Hepatocyte (in vitro differentiated cells): Measurements from ENCODE around the gene SRRM2. TPM values are rescaled to one million over a fixed set of nuclear protein-coding genes. Genes with fewer than 3 reads are reported as not detected.
"Not testable (repeated sequence)": the region's sequence is repeated elsewhere in the genome, so short reads cannot be mapped to it uniquely, and the experiment has no call there.

Experiments
- DNase-seq: peaks from one replicate; pipeline ENCODE4 v3.0.0-alpha.2; 2016; ENCODE audit warnings: low spot score
- H2AFZ ChIP-seq: fragments of 200-600 bp; sonication (generic); 2 replicates; pipeline ENCODE4 v1.6.0; 2016; ENCODE audit warnings: antibody characterized with exemption, mild to moderate bottlenecking
- H3K27ac ChIP-seq: fragments of 200-600 bp; sonication (generic); 2 replicates; pipeline ENCODE4 v1.5.1; 2016; ENCODE audit warnings: mild to moderate bottlenecking
- H3K27me3 ChIP-seq: fragments of 200-600 bp; sonication (generic); 2 replicates; pipeline ENCODE4 v1.6.1; 2016
- H3K36me3 ChIP-seq: fragments of 200-600 bp; sonication (generic); replicated peaks from 2 replicates; pipeline ENCODE4 v1.5.1; 2016; ENCODE audit warnings: low read depth; ENCODE audit not compliant: insufficient read depth
- H3K4me1 ChIP-seq: fragments of 200-600 bp; sonication (generic); 2 replicates; pipeline ENCODE4 v1.5.1; 2016; ENCODE audit warnings: mild to moderate bottlenecking, moderate library complexity; ENCODE audit not compliant: insufficient read depth
- H3K4me2 ChIP-seq: fragments of 200-600 bp; sonication (generic); 2 replicates; pipeline ENCODE4 v1.6.0; 2016
- H3K4me3 ChIP-seq: fragments of 200-600 bp; sonication (generic); 2 replicates; pipeline ENCODE4 v1.5.1; 2016; ENCODE audit warnings: mild to moderate bottlenecking
- H3K79me2 ChIP-seq: fragments of 200-600 bp; sonication (generic); 2 replicates; pipeline ENCODE4 v1.6.0; 2017; ENCODE audit warnings: mild to moderate bottlenecking
- H3K9me2 ChIP-seq: fragments of 200-600 bp; sonication (generic); replicated peaks from 2 replicates; pipeline ENCODE4 v1.6.0; 2017; ENCODE audit warnings: mild to moderate bottlenecking; ENCODE audit not compliant: insufficient read depth
- H3K9me3 ChIP-seq: fragments of 200-600 bp; sonication (generic); 2 replicates; pipeline ENCODE4 v1.5.1; 2016; ENCODE audit warnings: low read depth, mild to moderate bottlenecking
- H4K20me1 ChIP-seq: fragments of 200-600 bp; sonication (generic); 2 replicates; pipeline ENCODE4 v1.6.0; 2016; ENCODE audit warnings: mild to moderate bottlenecking; ENCODE audit not compliant: insufficient read depth, poor library complexity, severe bottlenecking
- EZH2 ChIP-seq: fragments of 200-600 bp; sonication (generic); IDR thresholded peaks from 2 replicates; pipeline ENCODE4 v1.6.1; 2016; ENCODE audit warnings: antibody characterized with exemption, mild to moderate bottlenecking, borderline replicate concordance
- EZH2phosphoT487 ChIP-seq: fragments of 200-600 bp; sonication (generic); IDR thresholded peaks from one replicate; pipeline ENCODE4 v1.6.1; 2018; ENCODE audit warnings: antibody characterized with exemption, mild to moderate bottlenecking, low read depth, moderate library complexity; ENCODE audit not compliant: unreplicated experiment, severe bottlenecking
- WGBS: methylation state at CpG from one replicate; pipeline ENCODE4 v1.1.6; 2016; ENCODE audit warnings: low lambda C conversion rate; ENCODE audit errors: missing lambda C conversion rate; 5-methylcytosine and 5-hydroxymethylcytosine counted together
- polyA plus RNA-seq: library from polyadenylated mRNA; unstranded; fragments of >200 nt; fragmentation: Nextera tagmentation; extraction: Ambion mirVana; gene quantifications from 2 replicates; pipeline ENCODE4 v1.2.1, GENCODE V29; 2016
- total RNA-seq: library from RNA; depleted of rRNA; stranded (reverse); fragments of >200 nt; gene quantifications from 2 replicates; pipeline ENCODE4 v1.2.3, GENCODE V29; 2014
- TF ChIP-seq, protein P1 (sequence below): fragments of 200-600 bp; sonication (generic); IDR thresholded peaks from 2 replicates; pipeline ENCODE4 v1.5.1; 2016; ENCODE audit warnings: antibody characterized with exemption, mild to moderate bottlenecking; ENCODE audit not compliant: poor library complexity

The SRRM2 gene
- total and polyA plus RNA-seq, 2 experiments from 2014 or later, result 142 to 403 TPM

DNA sequence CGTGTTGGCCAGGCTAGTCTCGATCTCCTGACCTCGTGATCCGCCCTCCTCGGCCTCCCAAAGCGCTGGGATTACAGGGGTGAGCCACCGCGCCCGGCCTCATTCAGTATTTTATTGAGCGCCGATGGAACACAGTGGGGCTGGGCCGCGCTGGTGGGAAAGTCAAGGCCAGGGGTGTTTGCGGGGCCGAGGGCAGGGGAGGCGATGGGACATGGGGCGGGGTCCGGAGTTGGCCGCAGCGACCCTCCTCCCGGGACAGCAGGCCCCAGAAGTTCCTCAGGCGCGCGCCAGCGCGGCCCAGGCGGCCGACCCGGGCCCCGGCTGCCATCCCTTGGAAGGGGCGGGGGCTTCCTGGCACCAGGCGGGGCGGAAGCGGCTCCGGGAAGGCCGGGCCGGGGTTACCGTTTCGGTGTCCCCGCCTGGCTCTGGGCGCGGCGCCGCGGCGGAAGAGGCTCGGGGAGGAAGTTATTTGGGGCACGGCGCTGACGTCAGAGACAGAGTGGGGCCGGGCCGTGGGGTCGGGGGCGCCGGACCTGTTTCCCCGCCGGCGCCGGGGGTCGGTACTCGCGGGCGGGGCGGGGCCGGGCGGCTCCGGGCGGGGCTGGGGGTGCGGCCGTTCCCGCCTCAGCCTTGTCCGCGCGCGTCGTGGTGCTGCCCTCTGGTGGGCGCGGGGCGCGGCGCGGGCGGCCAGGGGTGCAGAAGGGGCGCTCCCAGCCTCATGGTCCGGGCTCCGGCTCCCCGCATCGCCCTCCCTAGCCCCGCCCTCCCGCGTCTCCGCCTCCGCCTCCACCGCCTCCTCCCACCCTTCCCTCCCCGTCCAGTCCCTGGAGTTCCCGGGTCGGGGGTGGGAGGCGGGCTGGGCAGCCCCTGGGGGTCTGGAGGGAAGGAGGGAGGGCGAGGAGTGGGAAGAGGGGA, 31.5 kb upstream of the SRRM2 start:
- Histone ChIP-seq H3K4me2 (peak overlapping the region; percentile 96), H3K9me3 (no peaks in the 10 kb centered on the region), H3K79me2 (no peaks in the 10 kb centered on the region), H3K4me3 (peak overlapping the region; percentile 77), H3K36me3 (no peaks in the 10 kb centered on the region), H3K27ac (peak overlapping the region; percentile 88), H3K9me2 (no peaks in the 10 kb centered on the region), H4K20me1 (no peaks in the 10 kb centered on the region), H3K4me1 (no peaks in the 10 kb centered on the region), H2AFZ (peak overlapping the region; percentile 98), H3K27me3 (no peaks in the 10 kb centered on the region)
- no peak for TF ChIP-seq EZH2phosphoT487
- no peak for TF ChIP-seq EZH2
- TF ChIP-seq, protein P1, sequence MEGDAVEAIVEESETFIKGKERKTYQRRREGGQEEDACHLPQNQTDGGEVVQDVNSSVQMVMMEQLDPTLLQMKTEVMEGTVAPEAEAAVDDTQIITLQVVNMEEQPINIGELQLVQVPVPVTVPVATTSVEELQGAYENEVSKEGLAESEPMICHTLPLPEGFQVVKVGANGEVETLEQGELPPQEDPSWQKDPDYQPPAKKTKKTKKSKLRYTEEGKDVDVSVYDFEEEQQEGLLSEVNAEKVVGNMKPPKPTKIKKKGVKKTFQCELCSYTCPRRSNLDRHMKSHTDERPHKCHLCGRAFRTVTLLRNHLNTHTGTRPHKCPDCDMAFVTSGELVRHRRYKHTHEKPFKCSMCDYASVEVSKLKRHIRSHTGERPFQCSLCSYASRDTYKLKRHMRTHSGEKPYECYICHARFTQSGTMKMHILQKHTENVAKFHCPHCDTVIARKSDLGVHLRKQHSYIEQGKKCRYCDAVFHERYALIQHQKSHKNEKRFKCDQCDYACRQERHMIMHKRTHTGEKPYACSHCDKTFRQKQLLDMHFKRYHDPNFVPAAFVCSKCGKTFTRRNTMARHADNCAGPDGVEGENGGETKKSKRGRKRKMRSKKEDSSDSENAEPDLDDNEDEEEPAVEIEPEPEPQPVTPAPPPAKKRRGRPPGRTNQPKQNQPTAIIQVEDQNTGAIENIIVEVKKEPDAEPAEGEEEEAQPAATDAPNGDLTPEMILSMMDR, result peak; percentile 64
- WGBS, result 6% methylated on average over 28 of the region's 99 CpGs
- DNase-seq, result peak; percentile 96

DNA sequence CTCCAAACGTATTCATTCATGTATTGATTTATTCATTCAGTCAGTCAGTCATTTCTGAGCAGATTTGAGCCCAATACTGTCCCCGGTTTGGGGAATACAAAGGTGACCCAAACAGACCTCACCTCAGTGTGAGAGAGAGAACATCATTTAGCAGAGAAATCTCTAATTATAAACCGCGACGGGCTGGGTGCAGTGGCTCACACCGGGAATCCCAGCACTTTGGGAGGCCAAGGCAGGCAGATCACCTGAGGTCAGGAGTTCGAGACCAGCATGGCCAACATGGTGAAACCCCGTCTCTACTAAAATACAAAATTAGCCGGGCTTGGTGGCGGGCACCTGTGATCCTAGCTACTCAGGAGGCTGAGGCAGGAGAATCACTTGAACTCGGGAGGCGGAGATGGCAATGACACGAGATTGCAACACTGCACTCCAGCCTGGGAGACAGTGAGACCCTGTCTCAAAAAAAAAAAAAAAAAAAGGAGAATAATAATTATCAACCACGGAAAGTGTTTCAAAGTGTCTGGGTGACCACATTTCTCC, 30.7 kb upstream of the SRRM2 start:
- Histone ChIP-seq H2AFZ (peak overlapping the region; percentile 88), H3K4me2 (peak overlapping the region; percentile 96), H3K27ac (peak overlapping the region; percentile 88)
- DNase-seq, H3K79me2 ChIP-seq, H3K9me2 ChIP-seq, H3K4me1 ChIP-seq, H3K9me3 ChIP-seq, H3K4me3 ChIP-seq, H4K20me1 ChIP-seq, H3K36me3 ChIP-seq, H3K27me3 ChIP-seq: not testable (repeated sequence)
- WGBS, result 51% methylated on average over 13 of the region's 14 CpGs

DNA sequence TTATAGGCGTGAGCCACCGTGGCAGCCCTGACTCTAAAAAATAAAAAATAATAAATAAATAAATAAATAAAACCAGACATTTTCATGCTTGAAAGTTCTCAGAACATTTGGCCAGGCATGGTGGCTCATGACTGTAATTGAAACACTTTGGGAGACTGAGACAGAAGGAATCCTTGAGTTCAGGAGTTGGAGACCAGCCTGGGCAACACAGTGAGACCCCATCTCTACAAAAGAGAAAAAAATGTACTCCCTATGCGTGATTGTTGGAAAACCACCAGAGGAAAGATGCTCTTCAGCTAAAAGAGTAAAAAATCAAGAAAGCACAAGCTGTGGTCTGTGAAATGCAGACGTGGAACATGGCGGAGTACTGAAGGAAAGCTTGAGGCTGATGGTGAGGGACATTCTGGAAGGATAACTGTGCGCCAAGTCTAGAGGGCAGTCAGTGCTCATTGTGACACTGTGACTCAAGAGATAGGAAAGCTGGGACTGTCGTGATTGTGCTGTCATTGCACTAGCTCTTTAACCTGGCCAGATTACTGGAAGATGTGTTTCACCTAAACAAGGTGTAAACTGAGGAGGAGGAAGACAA, 28.3 kb upstream of the SRRM2 start:
- no peak overlapping the region for H3K4me2 ChIP-seq
- WGBS, result 87% methylated on average over 7 of the region's 7 CpGs
- no peaks in the 10 kb centered on the region for H3K36me3 ChIP-seq
- no peaks in the 10 kb centered on the region for H3K9me3 ChIP-seq
- H3K27me3 ChIP-seq, result no peaks in the 10 kb centered on the region
- no peak for TF ChIP-seq EZH2
- TF ChIP-seq EZH2phosphoT487, result no peak
- TF ChIP-seq, protein P1, result no peak
- no peaks in the 10 kb centered on the region for H3K4me1 ChIP-seq
- H2AFZ ChIP-seq, result no peak overlapping the region
- no peaks in the 10 kb centered on the region for H3K79me2 ChIP-seq
- no peak overlapping the region for H3K27ac ChIP-seq
- no peaks in the 10 kb centered on the region for H3K9me2 ChIP-seq
- DNase-seq, result no peak
- no peaks in the 10 kb centered on the region for H4K20me1 ChIP-seq
- H3K4me3 ChIP-seq, result no peak overlapping the region

DNA sequence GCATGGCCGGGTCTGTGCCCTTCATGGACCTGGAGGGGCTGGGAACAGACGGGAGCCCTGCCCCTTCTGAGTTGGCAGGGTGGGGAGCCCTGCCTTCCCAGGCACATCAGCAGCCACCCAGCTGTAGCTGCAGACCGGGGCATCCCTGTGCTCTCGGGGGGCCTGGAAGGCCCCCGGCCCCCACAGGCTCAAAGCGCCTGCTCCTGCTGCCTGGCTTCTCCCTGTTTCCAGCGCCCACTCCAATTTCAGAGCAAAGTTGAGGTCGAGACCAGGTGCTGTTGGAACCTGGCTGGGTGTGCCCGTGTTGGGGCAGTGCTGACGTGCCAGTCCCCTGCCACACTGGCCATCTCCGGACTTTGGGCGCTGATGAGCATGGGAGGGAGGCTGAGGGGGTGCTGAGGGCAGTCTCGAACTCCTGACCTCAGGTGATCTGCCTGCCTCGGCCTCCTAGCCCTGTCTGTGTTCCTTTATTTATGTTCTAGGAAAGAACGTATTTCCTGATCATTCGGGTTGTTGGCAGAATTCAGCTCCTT, 27.6 kb upstream of the SRRM2 start:
- Histone ChIP-seq H2AFZ (no peak overlapping the region), H4K20me1 (no peaks in the 10 kb centered on the region), H3K9me3 (no peaks in the 10 kb centered on the region), H3K36me3 (no peaks in the 10 kb centered on the region), H3K9me2 (no peaks in the 10 kb centered on the region), H3K4me2 (no peak overlapping the region), H3K4me3 (no peak overlapping the region), H3K27ac (no peak overlapping the region), H3K27me3 (no peaks in the 10 kb centered on the region), H3K4me1 (no peaks in the 10 kb centered on the region), H3K79me2 (no peaks in the 10 kb centered on the region)
- DNase-seq, result no peak
- WGBS, result 86% methylated on average over 16 of the region's 16 CpGs
- TF ChIP-seq, protein P1, result no peak
- no peak for TF ChIP-seq EZH2phosphoT487
- no peak for TF ChIP-seq EZH2
